CMK (cell line): ENCODE data around the gene PGGT1B.

Experiments used
- DNase-seq: peaks from one replicate; pipeline ENCODE4 v3.0.0-alpha.2; 2010; ENCODE audit warnings: low read depth

Gene PGGT1B

DNA sequence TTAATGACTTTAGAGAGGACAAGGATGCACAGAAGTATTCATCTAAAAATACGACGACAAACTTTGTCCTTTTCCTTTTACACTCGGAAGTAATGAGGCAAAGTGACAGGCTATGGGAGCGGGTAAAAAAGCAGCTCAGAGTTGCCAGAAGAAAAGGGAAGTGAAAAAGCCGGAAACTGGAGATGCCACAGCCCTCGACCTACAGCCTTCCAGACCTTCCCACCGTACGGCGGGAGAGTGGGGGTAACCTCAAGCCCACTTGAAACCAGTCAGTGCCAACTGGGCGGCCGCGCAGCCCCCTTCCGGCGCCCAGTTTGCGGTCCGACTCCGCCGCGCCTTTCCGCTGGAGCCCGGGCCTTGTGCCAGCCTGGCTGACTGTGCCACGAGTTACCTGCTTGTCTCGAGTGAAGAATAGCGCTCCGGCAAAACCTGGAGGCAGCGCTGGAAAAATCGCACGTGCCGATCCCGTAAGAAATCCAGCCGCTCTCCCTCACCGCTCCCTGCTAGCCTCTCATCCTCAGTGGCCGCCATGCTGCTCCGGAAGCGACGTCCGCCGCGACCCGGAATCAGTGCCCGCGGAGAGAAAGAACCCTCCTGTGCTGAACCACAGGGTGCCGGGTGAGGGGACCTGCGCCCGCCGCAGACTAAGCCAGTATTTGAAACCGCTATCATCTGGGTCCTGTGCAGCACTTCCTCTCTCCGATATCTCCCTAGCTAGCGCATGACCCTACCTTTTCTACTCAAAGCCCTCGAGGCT, at the start of gene PGGT1B:
Gene PGGT1B, minus strand, starts transcription at position 557 of the 757 bp plus-strand sequence. Its CDS starts 26 bp downstream, at position 531.
- DNase-seq: peak; percentile 58

DNA sequence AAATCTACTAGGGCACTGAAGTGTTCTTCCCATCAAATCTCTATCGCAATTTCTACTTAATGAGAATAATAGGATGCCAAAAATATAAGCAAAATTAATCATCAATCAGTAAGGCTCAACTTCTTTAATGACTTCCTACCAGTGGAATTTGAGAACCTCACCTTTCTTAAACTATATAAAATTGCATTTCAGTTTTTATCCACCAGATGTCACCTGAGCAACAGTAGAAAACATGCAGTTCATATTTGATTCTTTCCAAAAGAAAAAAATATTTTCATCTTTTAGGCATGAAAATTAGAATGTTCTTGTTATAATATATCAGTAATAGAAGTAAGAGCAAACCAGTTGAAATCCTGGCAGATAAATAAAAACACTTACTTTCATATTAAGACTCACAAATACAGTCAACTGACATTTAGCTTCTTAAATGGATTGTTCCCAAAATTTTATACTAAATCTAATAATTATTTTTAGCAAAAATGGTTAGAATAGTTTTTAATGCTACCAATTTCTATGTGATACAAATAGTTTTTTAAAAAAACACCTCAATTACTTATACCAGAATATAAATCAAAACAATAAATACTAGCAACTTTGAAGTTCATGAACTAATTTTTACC, 47.2 kb upstream of the PGGT1B start:
- DNase-seq: no peak

DNA sequence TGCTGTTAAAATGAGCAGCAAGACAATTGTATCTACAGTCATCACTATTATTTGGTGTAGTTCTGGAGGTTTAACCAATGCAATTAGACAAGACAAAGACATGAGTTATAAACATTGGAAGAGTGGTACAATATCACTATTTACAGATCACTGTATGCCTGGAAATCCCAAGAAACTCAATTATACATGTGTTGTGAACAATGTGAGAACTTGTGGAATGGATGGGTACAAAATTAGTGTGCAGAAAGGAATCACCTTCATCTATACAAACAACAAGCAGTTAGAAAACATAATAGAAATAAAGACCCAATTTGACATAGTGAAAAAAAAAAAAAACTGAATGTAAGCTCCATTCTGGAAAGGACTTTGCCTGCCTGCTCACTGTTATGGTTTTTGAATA, 46.1 kb upstream of the PGGT1B start:
- DNase-seq: no peak

DNA sequence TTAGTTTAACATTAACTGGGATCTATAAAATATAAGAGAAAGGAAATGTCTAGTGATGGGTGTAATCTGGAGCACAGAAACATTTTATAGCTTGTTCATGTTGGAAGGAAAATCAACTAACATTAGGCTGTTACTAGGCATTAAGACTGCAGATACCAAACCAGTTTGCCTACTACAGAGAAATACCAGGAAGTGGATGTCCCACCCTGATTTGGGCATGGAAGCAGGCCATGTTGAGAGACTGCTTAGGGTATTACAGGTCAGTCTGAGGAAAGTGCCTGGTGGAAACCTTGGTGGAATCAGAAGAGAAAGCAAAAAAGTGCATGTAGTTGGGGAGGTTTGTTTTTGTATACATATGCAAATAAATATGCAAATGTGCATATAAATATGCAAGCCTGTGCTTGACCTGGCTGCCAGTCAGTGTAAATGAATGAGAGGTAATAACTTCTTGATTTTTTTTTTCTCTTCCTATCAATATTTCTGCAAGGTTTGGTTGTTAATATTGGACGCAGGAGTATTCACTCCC, 43.4 kb upstream of the PGGT1B start:
- no peak for DNase-seq

DNA sequence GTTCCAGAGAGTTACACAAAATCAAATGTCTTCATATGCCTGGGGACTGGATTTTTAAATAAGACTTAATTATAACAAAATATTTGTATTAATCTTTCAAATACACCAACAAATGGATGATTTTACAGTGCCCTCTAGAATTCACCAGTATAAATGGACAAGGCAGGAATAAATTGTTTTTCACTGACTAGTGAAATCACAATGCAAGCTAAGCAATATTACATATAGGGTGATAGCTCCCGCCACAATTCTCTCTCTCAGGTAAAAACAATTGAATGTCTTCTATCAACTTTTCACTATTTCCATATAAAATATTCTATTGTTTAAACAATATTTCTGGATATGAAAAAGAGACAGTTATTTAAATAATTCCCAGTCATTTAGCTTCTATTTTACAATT, 41.8 kb upstream of the PGGT1B start:
- DNase-seq: no peak

DNA sequence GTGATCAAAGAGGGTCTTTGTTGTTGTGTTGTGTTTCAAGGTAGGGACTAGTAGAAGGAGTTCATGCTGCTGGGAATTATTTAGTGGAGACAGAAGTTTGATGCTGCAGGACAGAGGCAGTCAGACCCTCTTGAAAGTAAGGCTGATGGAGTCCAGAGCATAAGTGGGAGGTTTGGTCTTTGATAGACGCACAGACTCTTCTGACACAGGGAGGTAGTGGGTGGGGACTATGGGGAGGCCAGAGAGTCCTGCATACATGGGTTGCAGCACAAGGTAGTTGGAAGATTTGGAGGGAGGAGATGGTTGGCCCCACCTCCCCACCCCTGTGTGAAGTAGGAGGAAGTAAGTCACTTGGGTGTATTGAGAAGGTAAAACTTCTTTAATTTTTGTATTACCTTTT, 36.1 kb upstream of the PGGT1B start:
- DNase-seq: no peak

DNA sequence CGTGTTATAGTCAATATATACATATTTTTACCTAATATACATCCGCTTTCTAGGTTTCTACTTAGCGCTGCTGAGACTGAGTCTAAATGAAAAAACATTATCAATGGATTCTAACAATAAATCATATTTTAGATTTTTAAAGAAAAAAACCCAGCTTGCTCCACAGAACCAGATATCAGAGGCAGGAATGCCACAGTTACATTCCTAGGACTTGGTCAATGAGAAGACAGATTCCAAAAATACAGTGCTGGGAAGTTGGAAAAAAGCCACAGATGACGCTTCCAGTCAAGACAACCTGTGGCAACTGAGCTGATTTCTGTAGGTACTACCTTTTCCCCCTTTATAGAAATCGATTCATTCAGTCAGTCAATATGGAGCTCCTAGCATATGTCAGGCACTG, 34.4 kb upstream of the PGGT1B start:
- DNase-seq: no peak

DNA sequence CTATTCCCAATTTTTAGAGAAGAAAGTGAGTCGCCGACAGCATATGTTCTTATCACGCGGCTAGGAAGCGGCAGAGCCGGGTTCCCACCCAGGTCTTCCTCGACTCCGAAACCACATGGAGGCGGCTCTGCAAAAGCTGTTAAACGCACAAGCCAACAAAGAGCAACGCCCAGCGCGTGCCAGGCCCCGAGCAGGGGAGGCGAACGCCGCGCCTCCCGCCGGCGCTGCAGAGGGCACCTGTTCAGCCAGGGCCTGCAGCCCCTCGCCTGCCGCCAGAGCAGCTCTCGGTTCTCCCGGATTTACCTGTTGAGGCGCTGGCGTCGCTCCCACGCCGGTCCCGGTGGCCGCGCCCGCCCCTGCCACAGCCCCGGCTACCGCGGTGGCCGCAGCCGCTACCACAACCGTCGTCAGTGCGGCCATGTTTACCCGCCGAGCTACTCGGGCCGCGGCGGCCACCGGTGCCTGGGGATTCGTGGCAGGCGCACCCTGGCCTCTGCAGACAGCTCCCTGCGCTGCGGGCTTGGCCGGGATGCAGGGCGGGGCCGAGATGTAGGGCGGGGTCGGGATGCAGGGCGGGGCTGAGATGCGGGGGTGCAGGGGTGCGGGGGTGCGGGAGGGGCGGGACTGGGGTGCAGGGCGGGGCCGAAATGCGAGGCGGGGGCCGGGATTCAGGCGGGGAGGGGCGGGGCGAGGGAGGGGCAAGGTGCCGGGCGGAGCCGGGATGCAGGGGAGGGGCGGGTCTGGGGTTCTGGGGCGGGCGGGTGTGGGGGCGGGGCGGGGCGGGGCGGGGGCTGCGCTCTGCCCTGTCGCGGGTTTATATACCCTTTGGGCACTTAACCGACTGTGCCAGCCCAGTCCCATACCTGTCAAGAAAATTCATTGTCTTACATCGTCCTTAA, 33.7 kb upstream of the PGGT1B start, which contains the start of gene CCDC112:
Gene CCDC112, minus strand, starts transcription at position 531 of the 899 bp plus-strand sequence. Its CDS starts 111 bp downstream, at position 420.
- DNase-seq: peak; percentile 41

DNA sequence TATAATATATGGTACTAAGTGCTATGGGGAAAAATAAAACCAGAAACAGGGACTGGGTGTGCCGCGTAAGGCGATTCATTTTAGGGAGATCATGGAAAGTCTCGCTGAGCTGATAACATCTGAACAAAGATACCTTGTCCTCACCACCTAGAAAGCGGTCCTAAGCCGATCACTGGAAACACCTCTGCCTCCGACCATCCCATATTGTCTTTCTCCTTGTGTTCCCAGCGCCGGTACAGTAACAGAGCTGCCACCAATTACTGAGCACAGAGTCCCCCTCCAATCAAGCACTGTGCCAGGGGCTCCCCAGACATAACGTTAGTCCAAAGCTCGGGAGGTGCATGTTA, 33.1 kb upstream of the PGGT1B start:
- DNase-seq: no peak

DNA sequence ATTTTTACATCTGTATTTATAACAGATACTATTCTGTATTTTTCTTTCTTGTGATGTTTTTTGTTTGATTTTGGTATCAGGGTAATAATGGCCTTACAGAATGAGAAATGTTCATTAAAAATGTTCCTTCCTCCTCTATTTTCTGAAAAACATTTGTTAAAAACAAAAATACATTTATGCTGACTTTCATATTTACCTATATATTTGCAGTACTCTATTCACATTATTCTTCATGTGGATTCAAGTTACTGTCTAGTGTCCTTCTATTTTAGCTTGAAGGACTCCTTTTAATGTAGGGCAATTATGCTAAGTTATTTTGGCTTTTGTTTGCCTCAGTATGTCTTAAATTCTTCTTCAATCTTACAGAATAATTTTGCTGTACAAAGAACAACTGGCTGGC, 28.7 kb upstream of the PGGT1B start:
- no peak for DNase-seq

DNA sequence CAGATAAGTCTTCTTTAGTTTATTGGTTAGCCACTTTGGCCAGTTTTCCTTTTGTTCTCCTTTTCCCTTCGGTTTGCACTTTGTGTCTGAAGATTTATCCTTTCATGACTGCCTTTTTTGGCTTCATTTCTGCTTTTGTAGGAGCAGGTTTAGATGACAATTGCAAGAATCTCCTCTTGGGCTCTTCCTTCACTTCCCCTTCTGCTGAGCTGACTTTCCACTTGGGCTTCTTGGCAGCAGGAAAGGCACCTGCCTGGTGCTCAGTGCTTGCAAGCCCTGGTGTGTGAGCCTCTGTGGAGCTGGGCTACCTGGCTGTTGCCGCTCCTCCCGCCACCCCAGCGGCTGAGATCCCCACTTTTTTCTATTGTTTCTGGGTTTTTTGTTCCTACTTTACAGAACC, 26.4 kb upstream of the PGGT1B start:
- DNase-seq: no peak

DNA sequence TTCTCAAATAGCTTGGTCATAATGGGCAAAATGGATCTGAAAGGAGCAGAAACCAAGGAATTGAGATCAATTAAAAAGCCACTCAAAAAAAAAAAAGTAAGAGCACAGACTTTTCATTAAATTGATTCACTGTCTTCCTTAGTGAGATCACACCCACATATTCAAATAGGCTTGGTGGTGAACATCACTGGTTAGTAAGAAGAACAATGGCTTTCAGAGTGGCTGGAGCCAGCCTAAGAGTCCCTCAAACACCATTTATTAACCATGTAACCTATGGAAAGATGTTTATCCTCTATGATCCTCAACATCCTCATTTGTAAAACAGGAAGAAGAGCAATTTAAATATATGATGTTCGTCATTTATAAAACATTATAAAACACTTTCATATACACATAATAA, 21.3 kb upstream of the PGGT1B start:
- no peak for DNase-seq

DNA sequence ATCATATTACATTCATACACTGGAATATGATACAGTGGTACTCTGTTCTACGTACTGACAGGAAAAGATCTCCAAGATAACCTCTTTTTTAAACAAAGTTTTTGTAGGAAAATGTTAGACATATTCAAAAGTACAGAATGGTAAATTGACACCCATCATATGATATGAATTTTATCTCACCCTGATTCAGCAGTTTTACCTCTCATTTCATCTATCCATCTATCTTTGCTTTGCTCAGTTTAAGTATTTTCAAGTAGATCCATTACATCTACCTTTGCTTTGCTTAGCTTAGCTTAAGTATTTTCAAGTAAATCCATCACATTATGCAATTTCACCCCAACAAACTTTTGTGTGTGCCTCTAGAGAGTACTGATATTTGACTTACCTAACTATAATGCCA, 19.5 kb upstream of the PGGT1B start:
- no peak for DNase-seq

DNA sequence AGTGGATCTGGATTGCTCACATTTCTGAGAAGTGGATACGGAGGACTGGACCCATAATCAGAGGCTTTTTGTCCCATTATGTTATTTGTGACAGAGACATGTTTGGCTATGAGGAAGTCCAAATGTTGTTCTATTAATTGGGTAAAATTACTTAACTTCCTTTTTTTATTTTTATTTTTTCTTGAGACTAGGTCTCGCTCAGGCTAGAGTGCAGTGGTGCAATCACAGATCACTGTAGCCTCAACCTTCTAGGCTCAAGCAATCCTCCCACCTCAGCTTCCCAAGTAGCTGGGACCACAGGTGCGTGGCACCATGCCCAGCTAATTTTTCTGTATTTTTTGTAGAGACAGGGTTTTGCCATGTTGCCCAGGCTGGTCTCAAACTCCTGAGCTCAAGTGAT, 11.9 kb upstream of the PGGT1B start:
- DNase-seq: no peak

DNA sequence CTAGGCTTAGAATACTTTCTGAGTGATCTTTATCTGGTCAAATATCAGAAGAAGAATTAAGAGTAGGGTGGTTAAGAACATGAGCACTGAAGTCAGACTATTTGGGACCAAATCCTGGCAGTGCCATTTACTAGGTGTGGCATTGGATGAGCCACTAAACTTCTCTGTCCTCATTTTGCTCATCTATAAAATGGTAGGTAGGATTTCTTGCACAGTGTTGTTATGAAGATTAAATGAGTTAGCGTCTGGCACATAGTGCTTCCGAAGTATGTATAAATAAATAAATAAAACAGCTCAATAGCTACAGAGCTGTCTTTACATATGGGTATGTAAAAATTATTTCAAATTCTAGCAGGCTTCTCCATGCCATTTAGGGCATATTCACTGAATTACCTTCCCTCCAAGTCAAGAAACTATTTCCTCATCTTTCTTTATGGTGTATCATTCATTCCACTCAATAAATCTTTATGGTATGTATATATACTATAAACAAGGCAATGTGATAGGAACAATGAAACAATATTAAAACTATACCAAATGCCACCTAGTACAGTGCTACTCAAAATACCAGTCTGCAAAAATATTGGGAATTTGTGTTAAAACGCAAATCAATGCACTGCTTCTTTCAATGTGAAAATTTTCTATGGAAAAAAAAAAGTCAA, 9.8 kb upstream of the PGGT1B start:
- DNase-seq: no peak

DNA sequence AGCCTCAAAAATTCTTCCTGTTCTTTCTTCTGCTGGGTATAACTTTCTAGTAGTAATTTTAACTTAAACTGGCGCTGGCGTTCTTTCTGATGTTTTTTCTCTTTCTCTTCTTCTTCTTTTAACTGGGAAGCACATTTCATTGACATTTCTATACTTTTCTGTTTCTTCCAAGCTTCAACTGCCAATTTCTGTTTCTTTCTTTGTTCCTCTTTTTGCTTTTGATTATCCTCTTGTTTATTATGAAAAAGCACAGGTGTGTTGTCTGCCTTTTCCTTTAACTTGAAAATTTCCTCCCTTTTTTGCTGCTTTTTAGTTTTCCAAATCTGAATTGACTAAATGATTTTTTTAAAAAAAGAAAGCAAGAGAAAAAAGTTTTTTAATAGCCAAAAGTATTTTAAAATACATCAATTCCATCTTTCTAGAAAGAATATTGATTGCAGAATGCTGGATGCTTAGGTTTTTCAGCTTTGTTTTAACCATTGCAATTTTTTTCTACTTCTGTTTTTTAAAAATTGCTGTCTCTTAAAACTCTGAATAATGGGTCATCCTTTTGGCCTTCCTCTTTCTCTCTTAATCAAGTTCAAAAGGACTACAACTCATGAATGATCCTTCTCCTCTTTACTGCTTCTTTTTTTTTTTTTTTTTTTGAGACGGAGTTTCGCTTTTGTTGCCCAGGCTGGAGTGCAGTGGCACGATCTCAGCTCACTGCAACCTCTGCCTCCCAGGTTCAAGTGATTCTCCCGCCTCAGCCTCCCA, 8.8 kb upstream of the PGGT1B start:
- no peak for DNase-seq

DNA sequence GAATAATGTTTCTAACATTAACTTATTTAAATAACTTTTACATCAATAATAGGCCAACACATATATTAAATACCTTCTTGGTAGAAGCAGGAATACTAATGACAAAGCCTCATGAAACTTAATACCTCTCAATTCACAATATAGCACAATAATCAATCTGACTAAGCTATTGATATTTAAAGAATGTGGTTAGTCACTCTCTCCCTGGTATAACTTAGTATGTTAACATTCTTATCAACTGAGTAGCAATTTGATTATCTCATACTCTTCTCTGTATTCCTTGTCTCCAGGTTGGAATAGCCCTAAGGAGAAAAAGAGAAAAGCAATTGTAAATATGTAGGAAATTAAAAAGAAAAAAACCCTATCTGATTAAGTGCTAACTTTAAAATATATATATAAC, 4.9 kb upstream of the PGGT1B start:
- DNase-seq: no peak

DNA sequence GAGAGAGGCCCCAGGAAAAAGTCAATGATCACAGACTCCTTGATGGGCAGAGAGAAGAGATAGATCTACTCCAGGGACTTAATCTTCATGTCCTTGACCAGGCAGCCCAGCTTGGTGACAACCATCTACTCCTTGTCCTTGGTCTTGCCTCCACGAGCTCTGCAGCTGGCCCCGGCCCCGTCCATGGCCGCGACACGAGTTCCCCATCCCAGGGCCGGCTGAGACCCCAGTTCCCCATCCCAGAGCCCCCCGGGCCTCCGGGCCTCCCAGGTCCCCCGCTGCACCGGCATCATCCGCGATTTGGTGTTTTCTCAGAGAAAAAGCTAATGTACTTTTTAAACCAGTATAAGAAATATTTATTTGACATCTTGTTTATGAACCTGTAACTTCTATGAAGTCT, 2.5 kb upstream of the PGGT1B start:
- DNase-seq: no peak

DNA sequence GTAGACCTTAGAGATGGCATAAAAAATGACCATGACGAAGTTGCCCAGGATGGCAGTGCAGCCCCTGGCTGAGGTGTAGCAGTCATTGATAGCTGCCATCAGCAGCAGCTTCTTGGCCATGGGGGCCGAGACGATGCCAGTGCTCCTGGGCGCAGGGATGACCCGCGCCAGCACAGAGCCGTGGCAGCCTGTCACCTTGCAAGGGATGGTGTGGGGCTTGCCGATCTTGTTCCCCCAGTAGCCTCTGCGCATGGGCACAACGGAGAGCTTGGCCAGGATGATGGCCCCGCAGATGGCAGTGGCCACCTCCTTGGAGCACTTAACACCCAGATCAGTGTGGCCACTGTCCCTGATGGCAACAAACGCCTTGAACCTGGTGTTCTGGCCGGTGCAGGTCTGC, 2.1 kb upstream of the PGGT1B start:
- no peak for DNase-seq

DNA sequence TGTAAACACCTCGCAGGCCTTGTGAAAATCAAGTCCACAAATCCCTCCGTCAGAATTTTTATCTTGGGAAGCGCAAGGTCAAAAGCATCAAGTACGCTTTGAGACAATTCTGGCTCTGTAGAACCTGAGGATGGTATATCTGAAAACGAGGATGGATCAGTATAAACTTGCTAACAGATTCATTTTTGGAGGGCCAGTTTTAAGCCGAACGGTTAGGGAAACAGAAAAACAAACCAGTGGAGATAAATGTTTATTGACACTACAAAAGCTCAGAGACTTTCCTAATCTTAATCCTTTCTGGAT, 352 bp upstream of the PGGT1B start:
- DNase-seq: no peak

DNA sequence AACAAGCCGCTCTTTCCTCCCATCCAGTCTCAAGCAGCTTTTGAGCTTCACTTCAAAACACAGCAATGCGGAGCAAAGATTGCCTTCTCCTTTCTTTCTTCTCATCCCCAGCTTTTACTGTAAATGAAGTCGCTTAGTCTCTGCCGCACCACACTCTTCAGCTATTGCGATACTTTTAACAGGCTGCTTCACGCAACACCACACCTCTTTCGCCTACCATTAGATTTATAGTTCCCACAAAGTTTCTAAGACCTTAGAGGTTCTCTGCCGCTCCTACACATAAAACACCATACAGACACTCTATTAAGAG, 711 bp downstream of the PGGT1B start:
- no peak for DNase-seq

DNA sequence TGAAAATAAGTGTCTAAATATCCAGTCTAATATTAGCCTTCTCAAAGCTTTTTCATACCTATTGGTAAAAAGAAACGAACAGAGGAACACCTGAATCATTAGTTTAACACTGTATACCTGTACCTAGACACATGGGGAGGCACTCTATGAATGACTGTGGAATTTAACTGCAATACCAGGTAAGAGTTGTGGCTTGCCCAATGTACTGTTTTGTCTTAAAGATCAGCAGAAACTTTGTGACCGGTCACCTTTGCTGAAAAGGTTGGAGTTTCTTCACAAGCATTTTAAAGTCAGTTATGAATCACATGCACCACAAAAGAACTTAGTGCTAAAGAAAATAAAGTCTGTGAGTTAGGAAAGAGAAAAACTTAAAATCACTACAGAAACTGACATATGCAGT, 2.4 kb downstream of the PGGT1B start:
- no peak for DNase-seq
